IMR-90 (cell line): Measurements from ENCODE around the gene KIF6. TPM values are rescaled to one million over a fixed set of nuclear protein-coding genes. Genes with fewer than 3 reads are reported as not detected.

ENCODE experiments used
- ATAC-seq: fragments of 200-7000 bp; cut with Tn5 transposase; 2 replicates; pipeline ENCODE4 v1.9.1; 2020; ENCODE audit warnings: low read depth, mild to moderate bottlenecking, moderate library complexity
- BruUV-seq: library from RNA; stranded (reverse); fragments of 400-500 nt; replicated peaks from 2 replicates; lab custom pipeline; 2021; lab: Mats Ljungman, UMichigan
- CTCF ChIA-PET: fragments of 300-600 bp; formaldehyde crosslinking; extraction: SDS; loops from one replicate; lab custom pipeline; 2021; ENCODE audit warnings: antibody characterized with exemption; lab: Yijun Ruan, JAX
- POLR2A ChIA-PET: fragments of 300-600 bp; sonication (Branson Sonifier 250); formaldehyde crosslinking; loops from one replicate; lab custom pipeline; 2022; ENCODE audit warnings: antibody characterized with exemption; ENCODE audit not compliant: unreplicated experiment; lab: Charles Lee
- DNase-seq: peaks from one replicate; pipeline ENCODE4 v3.0.0; 2013
- H2AFZ ChIP-seq: replicated peaks from 2 replicates; pipeline ENCODE3; 2013; ENCODE audit warnings: low read length, mild to moderate bottlenecking; ENCODE audit not compliant: poor library complexity
- H2AK5ac ChIP-seq: 2 replicates; pipeline ENCODE4 v1.6.1; 2013; ENCODE audit warnings: low read depth, low read length, inconsistent platforms
- H2AK9ac ChIP-seq: replicated peaks from 2 replicates; pipeline ENCODE3; 2013; ENCODE audit warnings: mild to moderate bottlenecking, low read depth, low read length, moderate library complexity; ENCODE audit not compliant: poor library complexity
- H2BK120ac ChIP-seq: 2 replicates; pipeline ENCODE4 v1.6.1; 2013; ENCODE audit warnings: low read depth, low read length, inconsistent platforms
- H2BK15ac ChIP-seq: 3 replicates; pipeline ENCODE4 v1.6.1; 2013; ENCODE audit warnings: low read depth, low read length, inconsistent platforms
- H2BK20ac ChIP-seq: 2 replicates; pipeline ENCODE4 v1.6.1; 2013; ENCODE audit warnings: low read depth, mild to moderate bottlenecking, inconsistent platforms, low read length, moderate library complexity
- H2BK5ac ChIP-seq: 2 replicates; pipeline ENCODE4 v1.6.1; 2013; ENCODE audit warnings: mild to moderate bottlenecking, low read depth, low read length, inconsistent platforms; ENCODE audit not compliant: poor library complexity, severe bottlenecking
- H3K14ac ChIP-seq: replicated peaks from 2 replicates; pipeline ENCODE4 v1.6.1; 2013; ENCODE audit warnings: low read depth, low read length, inconsistent platforms
- H3K18ac ChIP-seq: 2 replicates; pipeline ENCODE4 v1.6.1; 2013; ENCODE audit warnings: low read depth, low read length, control low read depth
- H3K23ac ChIP-seq: 2 replicates; pipeline ENCODE4 v1.6.1; 2013; ENCODE audit warnings: low read depth, low read length, inconsistent platforms
- H3K27ac ChIP-seq: 2 replicates; pipeline ENCODE4 v1.5.1; 2013; ENCODE audit warnings: mild to moderate bottlenecking, control low read depth, low read length; ENCODE audit not compliant: insufficient read depth
- H3K27me3 ChIP-seq: 2 replicates; pipeline ENCODE4 v1.6.1; 2013; ENCODE audit warnings: low read length; ENCODE audit not compliant: control insufficient read depth, insufficient read depth
- H3K36me3 ChIP-seq: 2 replicates; pipeline ENCODE4 v1.6.1; 2013; ENCODE audit warnings: low read length, mixed read lengths; ENCODE audit not compliant: control insufficient read depth, insufficient read depth
- H3K4ac ChIP-seq: 2 replicates; pipeline ENCODE4 v1.6.1; 2013; ENCODE audit warnings: low read depth, low read length, inconsistent platforms
- H3K4me1 ChIP-seq: 2 replicates; pipeline ENCODE4 v1.6.1; 2013; ENCODE audit warnings: low read length, mixed read lengths; ENCODE audit not compliant: control insufficient read depth, insufficient read depth
- H3K4me2 ChIP-seq: 2 replicates; pipeline ENCODE4 v1.6.1; 2013; ENCODE audit warnings: low read depth, mild to moderate bottlenecking, control low read depth, low read length, moderate library complexity
- H3K4me3 ChIP-seq: 2 replicates; pipeline ENCODE4 v1.5.1; 2013; ENCODE audit warnings: low read depth, mild to moderate bottlenecking, control low read depth, low read length, moderate library complexity; ENCODE audit not compliant: insufficient read depth
- H3K56ac ChIP-seq: 2 replicates; pipeline ENCODE4 v1.6.1; 2013; ENCODE audit warnings: low read length, inconsistent platforms; ENCODE audit not compliant: insufficient read depth; ENCODE audit errors: extremely low read depth
- H3K79me1 ChIP-seq, 2 experiments: 2 replicates each; pipeline ENCODE4 v1.6.1; 2013; ENCODE audit warnings: low read length in 2 of 2, inconsistent platforms in 1 of 2, low read depth in 1 of 2
- H3K9ac ChIP-seq: 2 replicates; pipeline ENCODE4 v1.6.1; 2013; ENCODE audit warnings: low read depth, low read length, control low read depth
- H3K9me1 ChIP-seq: 2 replicates; pipeline ENCODE4 v1.6.1; 2013; ENCODE audit warnings: low read length, inconsistent platforms; ENCODE audit not compliant: insufficient read depth
- H3K9me3 ChIP-seq: 2 replicates; pipeline ENCODE4 v1.6.1; 2013; ENCODE audit warnings: low read length; ENCODE audit not compliant: control insufficient read depth, insufficient read depth
- H4K20me1 ChIP-seq: 2 replicates; pipeline ENCODE4 v1.6.1; 2013; ENCODE audit warnings: low read length, inconsistent platforms; ENCODE audit not compliant: insufficient read depth
- H4K5ac ChIP-seq: 2 replicates; pipeline ENCODE4 v1.6.1; 2013; ENCODE audit warnings: mild to moderate bottlenecking, low read depth, low read length, control low read depth
- H4K8ac ChIP-seq, 2 experiments: 2 replicates each; pipeline ENCODE4 v1.6.1; 2013; ENCODE audit warnings: low read depth in 2 of 2, low read length in 2 of 2, control low read depth in 1 of 2, inconsistent platforms in 1 of 2
- H4K91ac ChIP-seq: 2 replicates; pipeline ENCODE4 v1.6.1; 2013; ENCODE audit warnings: low read depth, low read length, inconsistent platforms; ENCODE audit not compliant: insufficient read depth
- BHLHE40 ChIP-seq: fragments of 150-350 bp; IDR thresholded peaks from 2 replicates; pipeline ENCODE4 v1.6.1; 2016; ENCODE audit warnings: mild to moderate bottlenecking, low read depth, low read length
- CEBPB ChIP-seq: IDR thresholded peaks from 2 replicates; pipeline ENCODE4 v1.6.1; 2012; ENCODE audit warnings: low read depth, low read length, improper control_type of control experiment
- CHD1 ChIP-seq: IDR thresholded peaks from 2 replicates; pipeline ENCODE4 v1.6.1; 2012; ENCODE audit warnings: low read depth, low read length, improper control_type of control experiment
- FOS ChIP-seq: fragments of 150-350 bp; IDR thresholded peaks from 2 replicates; pipeline ENCODE4 v1.6.1; 2016; ENCODE audit warnings: low read depth, low read length
- MAFK ChIP-seq: IDR thresholded peaks from 2 replicates; pipeline ENCODE4 v1.6.1; 2012; ENCODE audit warnings: low read depth, low read length, improper control_type of control experiment
- MAZ ChIP-seq: IDR thresholded peaks from 2 replicates; pipeline ENCODE4 v1.6.1; 2012; ENCODE audit warnings: low read depth, mild to moderate bottlenecking, low read length, improper control_type of control experiment, moderate library complexity, borderline replicate concordance
- MXI1 ChIP-seq: IDR thresholded peaks from 2 replicates; pipeline ENCODE4 v1.6.1; 2012; ENCODE audit warnings: low read depth, mild to moderate bottlenecking, low read length, moderate library complexity, borderline replicate concordance
- NFE2L2 ChIP-seq: fragments of 150-350 bp; IDR thresholded peaks from 2 replicates; pipeline ENCODE4 v1.6.1; 2016; ENCODE audit warnings: low read depth, mild to moderate bottlenecking, low read length
- POLR2A ChIP-seq: IDR thresholded peaks from 2 replicates; pipeline ENCODE4 v1.6.1; 2012; ENCODE audit warnings: mild to moderate bottlenecking, low read depth, low read length
- RAD21 ChIP-seq: IDR thresholded peaks from 2 replicates; pipeline ENCODE4 v1.6.1; 2012; ENCODE audit warnings: low read length, improper control_type of control experiment
- RCOR1 ChIP-seq: IDR thresholded peaks from 2 replicates; pipeline ENCODE4 v1.6.1; 2012; ENCODE audit warnings: mild to moderate bottlenecking, low read length, improper control_type of control experiment; ENCODE audit not compliant: insufficient replicate concordance
- RFX5 ChIP-seq: IDR thresholded peaks from 2 replicates; pipeline ENCODE4 v1.8.0; 2012; ENCODE audit warnings: low read depth, mild to moderate bottlenecking, low read length, moderate library complexity
- SMC3 ChIP-seq: fragments of 150-350 bp; IDR thresholded peaks from 2 replicates; pipeline ENCODE4 v1.6.1; 2016; ENCODE audit warnings: low read depth, mild to moderate bottlenecking, antibody characterized with exemption, low read length, moderate library complexity
- WGBS, 2 experiments: methylation state at CpG; one replicate each; pipeline versions ENCODE4 v1.1.5 to v1.1.7; 2013; ENCODE audit warnings: missing lambda C conversion rate in 2 of 2; ENCODE audit not compliant: insufficient read length in 1 of 2; ENCODE audit errors: extremely low coverage in 2 of 2; 5-methylcytosine and 5-hydroxymethylcytosine counted together
- dilution Hi-C: fragments of 300-500 bp; cut with HindIII; formaldehyde crosslinking; loops from one replicate; pipeline ENCODE4 v1.14.3; 2018; ENCODE audit warnings: low sequenced_read_pairs; ENCODE audit not compliant: unreplicated experiment
- in situ Hi-C: fragments of 300-500 bp; cut with MboI; formaldehyde crosslinking; loops from 3 replicates; pipeline ENCODE4 v1.14.3; 2019; ENCODE audit warnings: low sequenced_read_pairs, inconsistent platforms, mixed read lengths
- intact Hi-C: fragments of 100-400 bp; cut with micrococcal nuclease; formaldehyde crosslinking; loops from 2 replicates; pipeline ENCODE4 v1.10.0; 2022
- polyA plus RNA-seq, 3 experiments: library from polyadenylated mRNA; depleted of rRNA; stranded (reverse); fragments of >200 nt; gene quantifications; 2 replicates each; pipeline ENCODE4 v1.2.3, GENCODE V29; 2012; ENCODE audit warnings: low replicate concordance in 1 of 3
- total RNA-seq: library from RNA; depleted of rRNA; stranded (reverse); fragments of >200 nt; gene quantifications from 2 replicates; pipeline ENCODE4 v1.2.3, GENCODE V29; 2012
- TF ChIP-seq, protein P1 (sequence below): fragments of 150-350 bp; IDR thresholded peaks from 2 replicates; pipeline ENCODE4 v1.6.1; 2017; ENCODE audit warnings: mild to moderate bottlenecking, antibody characterized with exemption, low read length, low read depth
- TF ChIP-seq, protein P2 (sequence below): fragments of 150-350 bp; IDR thresholded peaks from 2 replicates; pipeline ENCODE4 v1.6.1; 2016; ENCODE audit warnings: low read depth, mild to moderate bottlenecking, low read length, moderate library complexity, borderline replicate concordance
- TF ChIP-seq, protein P3 (sequence below): conservative IDR thresholded peaks from 2 replicates; pipeline ENCODE4 v1.5.1; 2012; ENCODE audit warnings: mild to moderate bottlenecking, low read depth, low read length, improper control_type of control experiment

Gene KIF6
- total and polyA plus RNA-seq, 2 of the 4 experiments (the other 2 are of a cell fraction) = under 0.01 to 0.10 TPM

DNA sequence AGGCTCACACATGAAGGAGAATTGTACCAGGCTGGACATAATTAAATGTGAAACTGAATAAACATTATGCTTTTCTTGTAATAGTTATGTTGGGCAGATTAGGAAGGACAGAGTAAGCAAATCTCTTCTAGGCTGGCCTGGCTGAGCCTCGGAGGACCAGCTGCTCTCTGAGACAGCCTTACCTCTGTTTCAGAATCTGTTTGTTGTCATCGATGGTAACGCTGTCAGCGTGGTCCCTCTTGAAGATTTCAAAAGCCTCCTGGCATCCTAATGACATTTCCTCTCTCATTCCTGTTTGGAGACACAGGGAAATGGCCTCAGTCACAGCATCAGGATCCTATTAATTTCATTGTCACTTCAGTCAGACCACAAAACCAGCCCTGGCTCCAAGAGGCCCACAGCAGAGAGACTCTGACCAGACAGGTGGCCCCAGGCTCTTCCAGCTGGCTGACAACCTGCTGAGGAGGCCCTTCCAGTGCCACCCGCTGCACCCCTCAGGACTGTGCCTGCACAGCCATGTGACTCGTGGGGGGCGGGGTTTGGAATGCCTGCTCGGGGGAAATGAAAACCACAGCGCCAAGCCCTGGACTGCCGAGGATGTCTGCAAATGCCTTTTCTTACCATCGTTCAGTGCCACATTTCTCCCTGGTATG is 294.2 kb downstream of the KIF6 start:
- H3K4me1 ChIP-seq = no peaks in the 10 kb centered on the region
- ChIA-PET POLR2A (no interaction called here), CTCF (no interaction called here)
- no peak overlapping the region for H2BK15ac ChIP-seq
- peak overlapping the region; percentile 10 for H2AFZ ChIP-seq
- 31% methylated on average over 2 of the region's 11 CpGs; no CpG with 5 or more reads in 1 of the 2 experiments for WGBS, 2 experiments
- H4K8ac ChIP-seq = no peak overlapping the region
- ATAC-seq = no peak
- no peak overlapping the region for H3K9ac ChIP-seq
- H3K27me3 ChIP-seq = no peaks in the 10 kb centered on the region
- H3K18ac ChIP-seq = no peak overlapping the region
- H4K91ac ChIP-seq = no peak overlapping the region
- no peaks in the 10 kb centered on the region for H3K9me3 ChIP-seq
- H2AK5ac ChIP-seq = no peak overlapping the region
- no peaks in the 10 kb centered on the region for H3K9me1 ChIP-seq
- no peaks in the 10 kb centered on the region for H4K20me1 ChIP-seq
- no peak overlapping the region for H3K14ac ChIP-seq
- no peak overlapping the region for H2BK120ac ChIP-seq
- H3K23ac ChIP-seq = no peak overlapping the region
- no peak overlapping the region for H3K56ac ChIP-seq
- H3K27ac ChIP-seq = no peak overlapping the region
- no peak overlapping the region for H2BK5ac ChIP-seq
- H3K4me3 ChIP-seq = no peak overlapping the region
- BruUV-seq = no TSS peak
- TF ChIP-seq BHLHE40 = no peak
- TF ChIP-seq SMC3 = no peak
- TF ChIP-seq CHD1 = no peak
- TF ChIP-seq NFE2L2 = no peak
- TF ChIP-seq, protein P1, sequence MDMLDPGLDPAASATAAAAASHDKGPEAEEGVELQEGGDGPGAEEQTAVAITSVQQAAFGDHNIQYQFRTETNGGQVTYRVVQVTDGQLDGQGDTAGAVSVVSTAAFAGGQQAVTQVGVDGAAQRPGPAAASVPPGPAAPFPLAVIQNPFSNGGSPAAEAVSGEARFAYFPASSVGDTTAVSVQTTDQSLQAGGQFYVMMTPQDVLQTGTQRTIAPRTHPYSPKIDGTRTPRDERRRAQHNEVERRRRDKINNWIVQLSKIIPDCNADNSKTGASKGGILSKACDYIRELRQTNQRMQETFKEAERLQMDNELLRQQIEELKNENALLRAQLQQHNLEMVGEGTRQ = no peak
- no peak for TF ChIP-seq MXI1
- TF ChIP-seq MAZ = no peak
- TF ChIP-seq, protein P2, sequence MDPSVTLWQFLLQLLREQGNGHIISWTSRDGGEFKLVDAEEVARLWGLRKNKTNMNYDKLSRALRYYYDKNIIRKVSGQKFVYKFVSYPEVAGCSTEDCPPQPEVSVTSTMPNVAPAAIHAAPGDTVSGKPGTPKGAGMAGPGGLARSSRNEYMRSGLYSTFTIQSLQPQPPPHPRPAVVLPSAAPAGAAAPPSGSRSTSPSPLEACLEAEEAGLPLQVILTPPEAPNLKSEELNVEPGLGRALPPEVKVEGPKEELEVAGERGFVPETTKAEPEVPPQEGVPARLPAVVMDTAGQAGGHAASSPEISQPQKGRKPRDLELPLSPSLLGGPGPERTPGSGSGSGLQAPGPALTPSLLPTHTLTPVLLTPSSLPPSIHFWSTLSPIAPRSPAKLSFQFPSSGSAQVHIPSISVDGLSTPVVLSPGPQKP = no peak
- no peak for TF ChIP-seq RFX5
- TF ChIP-seq CEBPB = no peak
- TF ChIP-seq MAFK = no peak
- no peak for TF ChIP-seq RCOR1
- no peak for TF ChIP-seq RAD21
- no peak for TF ChIP-seq FOS
- no peak for TF ChIP-seq POLR2A
- TF ChIP-seq, protein P3, sequence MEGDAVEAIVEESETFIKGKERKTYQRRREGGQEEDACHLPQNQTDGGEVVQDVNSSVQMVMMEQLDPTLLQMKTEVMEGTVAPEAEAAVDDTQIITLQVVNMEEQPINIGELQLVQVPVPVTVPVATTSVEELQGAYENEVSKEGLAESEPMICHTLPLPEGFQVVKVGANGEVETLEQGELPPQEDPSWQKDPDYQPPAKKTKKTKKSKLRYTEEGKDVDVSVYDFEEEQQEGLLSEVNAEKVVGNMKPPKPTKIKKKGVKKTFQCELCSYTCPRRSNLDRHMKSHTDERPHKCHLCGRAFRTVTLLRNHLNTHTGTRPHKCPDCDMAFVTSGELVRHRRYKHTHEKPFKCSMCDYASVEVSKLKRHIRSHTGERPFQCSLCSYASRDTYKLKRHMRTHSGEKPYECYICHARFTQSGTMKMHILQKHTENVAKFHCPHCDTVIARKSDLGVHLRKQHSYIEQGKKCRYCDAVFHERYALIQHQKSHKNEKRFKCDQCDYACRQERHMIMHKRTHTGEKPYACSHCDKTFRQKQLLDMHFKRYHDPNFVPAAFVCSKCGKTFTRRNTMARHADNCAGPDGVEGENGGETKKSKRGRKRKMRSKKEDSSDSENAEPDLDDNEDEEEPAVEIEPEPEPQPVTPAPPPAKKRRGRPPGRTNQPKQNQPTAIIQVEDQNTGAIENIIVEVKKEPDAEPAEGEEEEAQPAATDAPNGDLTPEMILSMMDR = no peak
- H2AK9ac ChIP-seq = no peak overlapping the region
- no peak overlapping the region for H3K4ac ChIP-seq
- dilution Hi-C loops (no loop called here), in situ Hi-C loops (no loop called here), intact Hi-C loops (no loop called here)
- no peak overlapping the region for H4K5ac ChIP-seq
- H3K4me2 ChIP-seq = no peak overlapping the region
- no peaks in the 10 kb centered on the region for H3K79me1 ChIP-seq
- no peak overlapping the region for H2BK20ac ChIP-seq
- DNase-seq = no peak
- H3K36me3 ChIP-seq = no peaks in the 10 kb centered on the region
